HCT116 (cell line): Measurements from ENCODE around the gene ARR3. TPM values are rescaled to one million over a fixed set of nuclear protein-coding genes. Genes with fewer than 3 reads are reported as not detected.

ENCODE experiments used
- ATAC-seq: fragments of 200-7000 bp; cut with Tn5 transposase; 2 replicates; pipeline ENCODE4 v1.9.1; 2020; ENCODE audit warnings: mild to moderate bottlenecking, moderate library complexity
- BruUV-seq: library from RNA; stranded (reverse); fragments of 400-500 nt; replicated peaks from 2 replicates; lab custom pipeline; 2021; lab: Mats Ljungman, UMichigan
- CTCF ChIA-PET: fragments of 300-600 bp; sonication (Branson Sonifier 250); formaldehyde crosslinking; loops from one replicate; lab custom pipeline; 2021; ENCODE audit warnings: antibody characterized with exemption; lab: Charles Lee
- POLR2A ChIA-PET: fragments of 300-600, 350-600 bp; sonication (Branson Sonifier 250); formaldehyde crosslinking; loops from one replicate; lab custom pipeline; 2021; ENCODE audit warnings: antibody characterized with exemption; lab: Charles Lee
- RAD21 ChIA-PET, 2 experiments: fragments of 300-600 bp; sonication (Branson Sonifier 250); formaldehyde crosslinking; loops; one replicate each; lab custom pipeline; 2023; ENCODE audit warnings: low total read pairs in 2 of 2; ENCODE audit not compliant: uncharacterized antibody in 2 of 2, unreplicated experiment in 2 of 2, low non-redundant PET in 1 of 2; lab: Charles Lee
- DNase-seq: peaks from one replicate; pipeline ENCODE4 v3.0.0-alpha.2; 2010; ENCODE audit warnings: low read depth, low spot score
- H2AFZ ChIP-seq: fragments of 200-600 bp; shearing (Covaris generic), sonication (generic); 2 replicates; pipeline ENCODE4 v1.6.1; 2017; ENCODE audit warnings: low read depth, mixed run types, mixed read lengths, antibody characterized with exemption, low read length; ENCODE audit not compliant: poor library complexity, severe bottlenecking
- H3K27ac ChIP-seq: 2 replicates; pipeline ENCODE4 v1.5.1; 2012; ENCODE audit warnings: low read depth, low read length
- H3K27me3 ChIP-seq: fragments of 200-600 bp; sonication (generic); 2 replicates; pipeline ENCODE4 v1.6.1; 2016; ENCODE audit warnings: mixed run types, low read length, mixed read lengths; ENCODE audit not compliant: insufficient read depth
- H3K36me3 ChIP-seq, 2 experiments: fragments of 200-500 bp in 1 of 2; fragments of 200-600 bp in 1 of 2; sonication (Bioruptor generic) in 1 of 2; sonication (generic) in 1 of 2; 2 replicates each; pipeline versions ENCODE4 v1.5.1 to v1.6.1; 2014 to 2016; ENCODE audit warnings: low read length in 2 of 2, inconsistent platforms in 1 of 2, mixed read lengths in 1 of 2, mixed run types in 1 of 2; ENCODE audit not compliant: insufficient read depth in 2 of 2, control insufficient read depth in 1 of 2
- H3K4me1 ChIP-seq, 2 experiments: fragments of 200-600 bp in 1 of 2; sonication (generic) in 1 of 2; 2 replicates each; pipeline versions ENCODE4 v1.5.1 to v1.6.1; 2012 to 2017; ENCODE audit warnings: low read length in 2 of 2, inconsistent platforms in 1 of 2, mild to moderate bottlenecking in 1 of 2, mixed read lengths in 1 of 2, mixed run types in 1 of 2, moderate library complexity in 1 of 2; ENCODE audit not compliant: insufficient read depth in 2 of 2, control insufficient read depth in 1 of 2
- H3K4me2 ChIP-seq: fragments of 200-600 bp; sonication (generic); 2 replicates; pipeline ENCODE4 v1.6.1; 2017; ENCODE audit warnings: mixed run types, low read length, mixed read lengths
- H3K4me3 ChIP-seq, 2 experiments: fragments of 200-600 bp in 1 of 2; sonication (generic) in 1 of 2; replicated peaks in 1 of 2; 2 replicates each; pipeline ENCODE4 v1.5.1; 2011 to 2016; ENCODE audit warnings: low read length in 2 of 2, control low read depth in 1 of 2, low read depth in 1 of 2, mild to moderate bottlenecking in 1 of 2, mixed read lengths in 1 of 2, mixed run types in 1 of 2
- H3K79me2 ChIP-seq: fragments of 200-600 bp; sonication (generic); 2 replicates; pipeline ENCODE4 v1.6.1; 2017; ENCODE audit warnings: mild to moderate bottlenecking, mixed run types, low read length, moderate library complexity, mixed read lengths; ENCODE audit not compliant: insufficient read depth
- H3K9ac ChIP-seq: fragments of 200-600 bp; sonication (generic); 2 replicates; pipeline ENCODE4 v1.6.1; 2016; ENCODE audit warnings: low read length, mixed read lengths
- H3K9me2 ChIP-seq: fragments of 200-600 bp; sonication (generic), shearing (Covaris generic); 2 replicates; pipeline ENCODE4 v1.6.1; 2017; ENCODE audit warnings: mixed run types, mild to moderate bottlenecking, moderate library complexity; ENCODE audit not compliant: insufficient read depth
- H3K9me3 ChIP-seq, 2 experiments: fragments of 200-500 bp in 1 of 2; fragments of 200-600 bp in 1 of 2; sonication (Bioruptor generic) in 1 of 2; sonication (generic) in 1 of 2; 2 replicates each; pipeline ENCODE4 v1.6.1; 2014 to 2017; ENCODE audit warnings: low read length in 2 of 2, mixed read lengths in 2 of 2, inconsistent platforms in 1 of 2, low read depth in 1 of 2, mild to moderate bottlenecking in 1 of 2, mixed run types in 1 of 2, moderate library complexity in 1 of 2; ENCODE audit not compliant: control insufficient read depth in 1 of 2, insufficient read depth in 1 of 2
- H4K20me1 ChIP-seq: fragments of 200-600 bp; sonication (generic), shearing (Covaris generic); 2 replicates; pipeline ENCODE4 v1.6.1; 2017; ENCODE audit warnings: mixed run types, mild to moderate bottlenecking, moderate library complexity; ENCODE audit not compliant: insufficient read depth
- ATF3 ChIP-seq: IDR thresholded peaks from 2 replicates; pipeline ENCODE4 v1.6.1; 2012
- CBX3 ChIP-seq: IDR thresholded peaks from 2 replicates; pipeline ENCODE4 v1.6.1; 2012; ENCODE audit warnings: low read depth
- CTCF ChIP-seq, 3 experiments: fragments of 200-600 bp in 1 of 3; sonication (generic) in 1 of 3; IDR thresholded peaks in 2 of 3; conservative IDR thresholded peaks in 1 of 3; 2 replicates each; pipeline ENCODE4 v1.5.1; 2012 to 2017; ENCODE audit warnings: low read depth in 2 of 3, low read length in 2 of 3, antibody characterized with exemption in 1 of 3, borderline replicate concordance in 1 of 3, control low read depth in 1 of 3, mild to moderate bottlenecking in 1 of 3, mixed read lengths in 1 of 3, mixed run types in 1 of 3, moderate library complexity in 1 of 3; ENCODE audit not compliant: insufficient read depth in 1 of 3
- FOSL1 ChIP-seq: IDR thresholded peaks from 2 replicates; pipeline ENCODE4 v1.6.1; 2012; ENCODE audit warnings: low read depth
- POLR2A ChIP-seq: IDR thresholded peaks from 2 replicates; pipeline ENCODE4 v1.7.0; 2011; ENCODE audit warnings: borderline replicate concordance; ENCODE audit not compliant: insufficient read depth, insufficient read length; ENCODE audit errors: extremely low read depth
- POLR2AphosphoS5 ChIP-seq: IDR thresholded peaks from 2 replicates; pipeline ENCODE4 v1.6.1; 2011; ENCODE audit warnings: mild to moderate bottlenecking, low read depth, low read length, moderate library complexity
- SP1 ChIP-seq: IDR thresholded peaks from 2 replicates; pipeline ENCODE4 v1.6.1; 2012; ENCODE audit warnings: low read depth
- SRF ChIP-seq: IDR thresholded peaks from 2 replicates; pipeline ENCODE4 v1.6.1; 2012; ENCODE audit warnings: low read depth
- TCF7L2 ChIP-seq: IDR thresholded peaks from 2 replicates; pipeline ENCODE4 v1.7.0; 2011; ENCODE audit warnings: borderline replicate concordance, inconsistent platforms; ENCODE audit not compliant: insufficient read depth, insufficient read length; ENCODE audit errors: extremely low read depth
- YY1 ChIP-seq: IDR thresholded peaks from 2 replicates; pipeline ENCODE4 v1.6.1; 2011; ENCODE audit warnings: low read length, low read depth, moderate library complexity, mild to moderate bottlenecking; ENCODE audit not compliant: insufficient replicate concordance; ENCODE audit errors: extremely low read depth
- ZBTB33 ChIP-seq: IDR thresholded peaks from 2 replicates; pipeline ENCODE4 v1.6.1; 2011; ENCODE audit warnings: mild to moderate bottlenecking, low read length, moderate library complexity; ENCODE audit not compliant: insufficient replicate concordance; ENCODE audit errors: extremely low read depth
- ZFX ChIP-seq: fragments of 450-650 bp; IDR thresholded peaks from 2 replicates; pipeline ENCODE4 v1.6.1; 2017
- ZNF274 ChIP-seq: fragments of 200-500 bp; sonication (Bioruptor generic); IDR thresholded peaks from 2 replicates; pipeline ENCODE4 v1.6.1; 2014; ENCODE audit warnings: mild to moderate bottlenecking, low read depth, low read length, inconsistent platforms
- intact Hi-C: fragments of 100-400 bp; cut with micrococcal nuclease; formaldehyde crosslinking; loops from 2 replicates; pipeline ENCODE4 v1.10.0; 2022
- total RNA-seq: library from RNA; stranded (reverse); gene quantifications from one replicate; pipeline ENCODE4 v1.2.1, GENCODE V29; 2021; ENCODE audit not compliant: unreplicated experiment

ARR3 gene
- total RNA-seq, 1 experiment from 2014 or later = not detected

- intact Hi-C loops = loop anchor here (5.0 kb wide), 1 partner anchor 160 kb away; the partner anchor contains the start of gene IGBP1
- no peak overlapping the region for H3K4me3 ChIP-seq
- H3K27me3 ChIP-seq = no peaks in the 10 kb centered on the region
- TF ChIP-seq ATF3 = no peak
- H3K4me1 ChIP-seq = peaks cover 3 to 5% of the 10 kb centered on the region in 2 experiments; a peak in 1 of 4 replicates
- RAD21 ChIA-PET = no interaction called here
- no peaks in the 10 kb centered on the region for H3K9me2 ChIP-seq
- H3K36me3 ChIP-seq = peaks cover 4 to 15% of the 10 kb centered on the region in 2 experiments
- CTCF ChIA-PET = no interaction called here
- no peaks in the 10 kb centered on the region for H4K20me1 ChIP-seq
- POLR2A ChIA-PET = no interaction called here
- H3K9me3 ChIP-seq = no peaks in the 10 kb centered on the region
- peaks cover 77% of the 10 kb centered on the region for H3K79me2 ChIP-seq
- H3K9ac ChIP-seq = no peak overlapping the region
- H3K27ac ChIP-seq = no peak overlapping the region
- DNase-seq (no peak), ATAC-seq (no peak)
- BruUV-seq = no TSS peak
- H2AFZ ChIP-seq = no peak overlapping the region
- H3K4me2 ChIP-seq = no peak overlapping the region
Observed at GRCh38 chrX:70292788-70293187, 24.7 kb downstream of the ARR3 start.

- H3K27me3 ChIP-seq = no peaks in the 10 kb centered on the region
- DNase-seq = no peak
- RAD21 ChIA-PET = no interaction called here
- peaks cover 2 to 19% of the 10 kb centered on the region in 2 experiments for H3K36me3 ChIP-seq
- H3K79me2 ChIP-seq = peaks cover 82% of the 10 kb centered on the region
- no peak overlapping the region for H2AFZ ChIP-seq
- H3K27ac ChIP-seq = no peak overlapping the region
- CTCF ChIA-PET = no interaction called here
- no peak overlapping the region for H3K4me2 ChIP-seq
- POLR2A ChIA-PET = no interaction called here
- intact Hi-C loops = loop anchor here (5.0 kb wide), 1 partner anchor 161 kb away; the partner anchor contains the start of gene IGBP1
- TF ChIP-seq TCF7L2 (no peak), YY1 (no peak), POLR2AphosphoS5 (no peak), ZFX (no peak), FOSL1 (no peak), CTCF (IDR thresholded peaks at IDR 0.05 in 2 of 3, conservative IDR thresholded peaks at IDR 0.05 in 1 of 3; ENCODE audit: borderline replicate concordance in 1 of 3, insufficient read depth in 1 of 3, low read depth in 2 of 3, low read length in 2 of 3) (no peak), CBX3 (no peak), SP1 (no peak), ZBTB33 (no peak), ZNF274 (no peak), SRF (no peak), POLR2A (no peak)
- TF ChIP-seq, all 23 proteins: peak for 0
- H3K9ac ChIP-seq = no peak overlapping the region
- H3K4me3 ChIP-seq = no peak overlapping the region
- ATAC-seq = no peak
- no peaks in the 10 kb centered on the region for H3K9me3 ChIP-seq
- no TSS peak for BruUV-seq
- H4K20me1 ChIP-seq = no peaks in the 10 kb centered on the region
- H3K4me1 ChIP-seq = peaks cover 3 to 5% of the 10 kb centered on the region in 2 experiments; a peak in 1 of 4 replicates
- no peaks in the 10 kb centered on the region for H3K9me2 ChIP-seq
Observed at GRCh38 chrX:70293621-70294020, 25.5 kb downstream of the ARR3 start.
